ENCODE data around the gene MALRD1.

- TF ChIP-seq, protein P1, sequence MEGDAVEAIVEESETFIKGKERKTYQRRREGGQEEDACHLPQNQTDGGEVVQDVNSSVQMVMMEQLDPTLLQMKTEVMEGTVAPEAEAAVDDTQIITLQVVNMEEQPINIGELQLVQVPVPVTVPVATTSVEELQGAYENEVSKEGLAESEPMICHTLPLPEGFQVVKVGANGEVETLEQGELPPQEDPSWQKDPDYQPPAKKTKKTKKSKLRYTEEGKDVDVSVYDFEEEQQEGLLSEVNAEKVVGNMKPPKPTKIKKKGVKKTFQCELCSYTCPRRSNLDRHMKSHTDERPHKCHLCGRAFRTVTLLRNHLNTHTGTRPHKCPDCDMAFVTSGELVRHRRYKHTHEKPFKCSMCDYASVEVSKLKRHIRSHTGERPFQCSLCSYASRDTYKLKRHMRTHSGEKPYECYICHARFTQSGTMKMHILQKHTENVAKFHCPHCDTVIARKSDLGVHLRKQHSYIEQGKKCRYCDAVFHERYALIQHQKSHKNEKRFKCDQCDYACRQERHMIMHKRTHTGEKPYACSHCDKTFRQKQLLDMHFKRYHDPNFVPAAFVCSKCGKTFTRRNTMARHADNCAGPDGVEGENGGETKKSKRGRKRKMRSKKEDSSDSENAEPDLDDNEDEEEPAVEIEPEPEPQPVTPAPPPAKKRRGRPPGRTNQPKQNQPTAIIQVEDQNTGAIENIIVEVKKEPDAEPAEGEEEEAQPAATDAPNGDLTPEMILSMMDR (conservative IDR thresholded peaks at IDR 0.05 in 1 of 2, IDR thresholded peaks at IDR 0.05 in 1 of 2; ENCODE audit: low read depth in 1 of 2, low read length in 2 of 2) = no peak
- TF ChIP-seq EZH2 (IDR thresholded peaks at IDR 0.05; ENCODE audit: low read length, missing control alignments) = no peak
Observed at GRCh38 chr10:19658131-19658530, 609.5 kb downstream of the MALRD1 start.

Measured in fibroblast of lung (primary cell).